Body of pancreas (tissue), 4 donors: ENCODE data around the gene CTPS2. TPM values are rescaled to one million over a fixed set of nuclear protein-coding genes. Genes with fewer than 3 reads are reported as not detected.
"Not testable (repeated sequence)": the region's sequence is repeated elsewhere in the genome, so short reads cannot be mapped to it uniquely, and the experiment has no call there.

Experiments used
- ATAC-seq: fragments of 150-250 bp; one replicate; pipeline ENCODE4 v1.9.1; 2016
- DNase-seq, 4 donors: peaks; one replicate each; pipeline ENCODE4 v3.0.0-alpha.2; 2019
- H3K27ac ChIP-seq, 4 donors: fragments of 200-600 bp; sonication (generic); 1 replicate in 3 of 4; 2 replicates in 1 of 4; pipeline versions ENCODE4 v1.5.1 to v1.6.1; 2016 to 2019; ENCODE audit warnings: mild to moderate bottlenecking in 1 of 4, mixed read lengths in 1 of 4, moderate library complexity in 1 of 4
- H3K27me3 ChIP-seq, 2 donors: fragments of 200-600 bp; sonication (generic); one replicate each; pipeline ENCODE4 v1.6.0; 2016; ENCODE audit warnings: mild to moderate bottlenecking in 1 of 2
- H3K36me3 ChIP-seq, 2 donors: fragments of 200-600 bp; sonication (generic); replicated peaks in 1 of 2; 2 replicates each; pipeline ENCODE4 v1.5.1; 2016; ENCODE audit warnings: low read depth in 2 of 2; ENCODE audit not compliant: insufficient read depth in 1 of 2
- H3K4me1 ChIP-seq: fragments of 200-600 bp; sonication (generic); one replicate; pipeline ENCODE4 v1.6.0; 2016
- H3K4me3 ChIP-seq, 2 donors: fragments of 200-600 bp; sonication (generic); 1 replicate in 1 of 2; 2 replicates in 1 of 2; pipeline ENCODE4 v1.5.1; 2016 to 2019
- H3K9me3 ChIP-seq, 3 donors: fragments of 200-600 bp; sonication (generic); 1 replicate in 2 of 3; 2 replicates in 1 of 3; pipeline ENCODE4 v1.5.1; 2016
- POLR2A ChIP-seq, 3 donors: fragments of 450-650 bp; IDR thresholded peaks; one replicate each; pipeline ENCODE4 v1.6.1; 2016; ENCODE audit warnings: antibody characterized with exemption in 3 of 3, mild to moderate bottlenecking in 2 of 3
- WGBS, 2 donors: methylation state at CpG; one replicate each; pipeline ENCODE4 v1.1.5; 2017; 5-methylcytosine and 5-hydroxymethylcytosine counted together
- intact Hi-C: fragments of 100-400 bp; cut with DNase I; formaldehyde crosslinking; loops from one replicate; pipeline ENCODE4 v1.15.1; 2023
- total RNA-seq, 2 donors: library from RNA; depleted of rRNA; stranded (reverse); fragments of >200 nt; gene quantifications; one replicate each; pipeline ENCODE4 v1.1.0, GENCODE V29; 2016
- TF ChIP-seq, protein P1 (sequence below), 7 experiments: fragments of 450-650 bp in 4 of 7; fragments of 200-600 bp in 3 of 7; sonication (generic) in 3 of 7; IDR thresholded peaks; one replicate each; pipeline ENCODE4 v1.5.1; 2016 to 2019; ENCODE audit warnings: antibody characterized with exemption in 7 of 7

Gene CTPS2
- total RNA-seq, 2 donors from 2014 or later = 13.2 to 16.6 TPM

DNA sequence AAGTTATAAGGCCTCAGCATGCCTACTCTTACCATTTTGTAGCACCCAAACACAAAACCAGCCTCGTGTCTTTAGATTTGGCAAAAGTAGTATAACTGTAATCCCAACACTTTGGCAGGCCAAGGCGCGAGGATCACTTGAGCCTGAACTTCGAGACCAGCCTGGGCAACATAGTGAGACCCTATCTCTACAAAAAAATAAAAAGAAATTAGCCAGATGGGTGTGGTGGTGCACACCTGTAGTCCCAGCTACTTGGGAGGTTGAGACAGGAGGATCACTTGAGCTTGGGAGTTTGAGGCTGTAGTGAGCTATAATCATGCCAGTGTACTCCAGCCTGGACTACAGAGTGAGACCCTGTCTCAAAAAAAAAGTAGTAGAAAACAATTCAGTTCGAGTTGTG, 24.6 kb upstream of the CTPS2 start:
- no peak for TF ChIP-seq POLR2A (IDR thresholded peaks at IDR 0.05)
- TF ChIP-seq, protein P1, sequence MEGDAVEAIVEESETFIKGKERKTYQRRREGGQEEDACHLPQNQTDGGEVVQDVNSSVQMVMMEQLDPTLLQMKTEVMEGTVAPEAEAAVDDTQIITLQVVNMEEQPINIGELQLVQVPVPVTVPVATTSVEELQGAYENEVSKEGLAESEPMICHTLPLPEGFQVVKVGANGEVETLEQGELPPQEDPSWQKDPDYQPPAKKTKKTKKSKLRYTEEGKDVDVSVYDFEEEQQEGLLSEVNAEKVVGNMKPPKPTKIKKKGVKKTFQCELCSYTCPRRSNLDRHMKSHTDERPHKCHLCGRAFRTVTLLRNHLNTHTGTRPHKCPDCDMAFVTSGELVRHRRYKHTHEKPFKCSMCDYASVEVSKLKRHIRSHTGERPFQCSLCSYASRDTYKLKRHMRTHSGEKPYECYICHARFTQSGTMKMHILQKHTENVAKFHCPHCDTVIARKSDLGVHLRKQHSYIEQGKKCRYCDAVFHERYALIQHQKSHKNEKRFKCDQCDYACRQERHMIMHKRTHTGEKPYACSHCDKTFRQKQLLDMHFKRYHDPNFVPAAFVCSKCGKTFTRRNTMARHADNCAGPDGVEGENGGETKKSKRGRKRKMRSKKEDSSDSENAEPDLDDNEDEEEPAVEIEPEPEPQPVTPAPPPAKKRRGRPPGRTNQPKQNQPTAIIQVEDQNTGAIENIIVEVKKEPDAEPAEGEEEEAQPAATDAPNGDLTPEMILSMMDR (IDR thresholded peaks at IDR 0.05) = no peak
- no peak overlapping the region for H3K27ac ChIP-seq
- ATAC-seq (no peak), DNase-seq (no peak)
- WGBS, 2 donors = 94 to 97% methylated on average over 5 of the region's 5 CpGs
- H3K4me1 ChIP-seq = no peaks in the 10 kb centered on the region
- H3K36me3 ChIP-seq = no peaks in the 10 kb centered on the region
- H3K9me3 ChIP-seq = no peaks in the 10 kb centered on the region
- intact Hi-C loops = no loop called here
- H3K4me3 ChIP-seq = no peak overlapping the region
- no peaks in the 10 kb centered on the region for H3K27me3 ChIP-seq

DNA sequence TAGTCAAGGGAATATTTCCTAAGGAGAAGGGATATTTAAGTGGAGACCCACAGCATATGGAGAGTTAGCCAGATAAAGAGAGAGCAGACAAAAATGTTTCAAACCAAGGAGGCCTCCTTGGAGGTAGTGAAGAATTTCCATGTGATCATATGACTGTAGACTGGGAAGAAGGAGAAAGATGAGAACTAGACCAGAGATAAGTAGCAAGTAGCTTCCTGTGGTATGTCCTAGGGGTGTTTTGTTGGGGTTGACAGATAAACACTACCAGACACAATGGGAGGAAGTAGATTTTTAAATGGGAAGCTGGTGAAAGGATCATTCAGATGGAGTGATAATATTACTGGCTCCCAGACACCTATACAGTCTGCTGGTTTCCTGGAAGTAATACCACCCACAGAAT, 20.5 kb upstream of the CTPS2 start:
- H3K9me3 ChIP-seq = no peaks in the 10 kb centered on the region
- no peak for DNase-seq
- no peak overlapping the region for H3K4me3 ChIP-seq
- no peaks in the 10 kb centered on the region for H3K4me1 ChIP-seq
- intact Hi-C loops = no loop called here
- no peaks in the 10 kb centered on the region for H3K36me3 ChIP-seq
- TF ChIP-seq, protein P1 (IDR thresholded peaks at IDR 0.05) = no peak
- no peak for TF ChIP-seq POLR2A (IDR thresholded peaks at IDR 0.05)
- H3K27ac ChIP-seq = no peak overlapping the region
- ATAC-seq = no peak
- H3K27me3 ChIP-seq = no peaks in the 10 kb centered on the region

DNA sequence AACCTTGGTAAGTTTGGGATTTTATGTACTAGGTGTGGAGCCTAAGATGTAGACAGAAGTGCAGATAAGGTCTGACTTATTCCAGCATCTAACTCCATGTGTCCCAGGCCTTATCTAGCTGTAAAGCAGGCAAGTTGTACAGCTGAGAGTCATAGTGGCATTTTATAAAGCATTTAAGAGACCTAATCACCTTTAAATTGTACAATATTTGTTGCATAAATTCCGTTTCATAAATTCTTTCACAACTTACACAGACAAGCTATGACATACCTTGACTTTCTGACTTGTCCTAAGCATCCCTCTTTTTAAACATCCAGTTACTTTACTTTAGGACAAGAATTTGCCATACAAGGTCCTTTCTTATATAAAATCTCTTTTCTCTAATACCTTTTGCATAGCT, 18.0 kb upstream of the CTPS2 start:
- ATAC-seq (no peak), DNase-seq (no peak)
- intact Hi-C loops = no loop called here
- WGBS, 2 donors = 86 to 90% methylated on average over 1 of the region's 1 CpG
- no peak overlapping the region for H3K27ac ChIP-seq
- H3K9me3 ChIP-seq = no peaks in the 10 kb centered on the region
- no peaks in the 10 kb centered on the region for H3K36me3 ChIP-seq
- TF ChIP-seq, protein P1 (IDR thresholded peaks at IDR 0.05) = no peak
- no peak for TF ChIP-seq POLR2A (IDR thresholded peaks at IDR 0.05)
- no peak overlapping the region for H3K4me3 ChIP-seq
- H3K4me1 ChIP-seq = peaks cover 16% of the 10 kb centered on the region
- no peaks in the 10 kb centered on the region for H3K27me3 ChIP-seq

DNA sequence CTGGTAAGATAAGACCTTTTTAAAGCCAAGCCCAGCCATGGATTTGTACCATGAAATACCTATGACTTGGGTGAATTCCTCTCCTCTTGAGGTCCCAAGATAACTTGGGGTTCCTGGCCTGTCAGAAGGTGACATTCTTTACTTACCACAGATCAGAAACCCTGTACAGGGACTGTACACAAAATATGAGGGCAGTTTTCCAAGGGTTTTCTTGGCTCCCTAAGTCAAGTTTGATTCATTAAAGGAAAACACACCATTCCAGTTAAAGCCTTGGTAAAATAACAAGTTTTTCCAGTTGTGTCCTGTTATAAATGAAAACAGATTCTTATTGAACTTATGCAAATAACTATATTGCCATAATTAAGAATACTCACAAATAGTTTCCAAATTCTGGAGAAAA, 15.2 kb upstream of the CTPS2 start:
- ATAC-seq = no peak
- Histone ChIP-seq H3K4me3 (no peak overlapping the region), H3K4me1 (peaks cover 19% of the 10 kb centered on the region), H3K9me3 (no peaks in the 10 kb centered on the region), H3K36me3 (no peaks in the 10 kb centered on the region), H3K27me3 (no peaks in the 10 kb centered on the region), H3K27ac (no peak overlapping the region)
- DNase-seq = no peak
- intact Hi-C loops = loop anchor here (10.0 kb wide), 1 partner anchor 57 kb away; the partner anchor contains the start of gene TXLNG
- no peak for TF ChIP-seq POLR2A (IDR thresholded peaks at IDR 0.05)
- TF ChIP-seq, protein P1 (IDR thresholded peaks at IDR 0.05) = no peak

DNA sequence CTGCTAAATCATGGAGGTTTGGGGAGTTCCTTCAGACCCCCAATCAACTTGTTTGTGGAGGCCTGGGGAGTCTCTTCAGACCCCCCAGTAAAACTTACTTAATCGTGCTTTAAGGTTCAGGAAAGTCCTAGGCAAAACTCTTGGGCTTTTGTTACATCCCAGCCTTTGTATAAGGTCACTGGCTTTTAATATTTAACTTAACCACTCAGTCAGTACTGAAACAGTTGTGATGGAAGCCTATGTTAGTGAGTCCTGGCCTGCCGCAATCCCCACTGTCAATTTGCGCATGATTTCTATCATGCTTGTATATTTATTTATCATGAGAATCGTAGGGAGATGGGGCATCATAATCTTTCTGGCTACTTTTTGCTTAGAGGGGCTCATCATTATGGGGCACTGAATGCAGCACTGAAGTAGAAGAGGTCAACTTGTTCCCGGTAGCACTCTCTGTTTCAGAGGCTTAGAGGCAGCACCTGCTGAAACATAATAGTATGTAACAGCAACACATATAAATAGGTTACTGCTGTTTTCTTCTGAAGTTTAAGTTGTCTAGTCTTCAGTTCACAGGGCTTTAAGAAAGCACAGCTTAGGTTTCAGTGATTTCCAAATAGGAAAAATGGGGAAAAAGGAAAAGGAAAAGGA, 14.0 kb upstream of the CTPS2 start:
- WGBS, 2 donors = 11 to 38% methylated on average over 3 to 5 of the region's 5 CpGs
- not testable (repeated sequence) for H3K4me3 ChIP-seq, ATAC-seq, H3K27me3 ChIP-seq, DNase-seq, H3K36me3 ChIP-seq, H3K9me3 ChIP-seq
- H3K4me1 ChIP-seq = peaks cover 21% of the 10 kb centered on the region
- intact Hi-C loops = loop anchor here (10.0 kb wide), 1 partner anchor 58 kb away; the partner anchor contains the start of gene TXLNG
- H3K27ac ChIP-seq = peak overlapping the region in 2 of 4 donors; percentile 6 to 53
